Neuron (in vitro differentiated cells): ENCODE measurements around the gene UBE2E1.
"Not testable (repeated sequence)": the region's sequence is repeated elsewhere in the genome, so short reads cannot be mapped to it uniquely, and the experiment has no call there.

Experiments
- H2AFZ ChIP-seq: one replicate; pipeline ENCODE4 v1.6.1; 2013; ENCODE audit warnings: low read depth, mild to moderate bottlenecking, inconsistent platforms, low read length, moderate library complexity
- H3K27me3 ChIP-seq: one replicate; pipeline ENCODE4 v1.6.1; 2013; ENCODE audit warnings: low read length; ENCODE audit not compliant: insufficient read depth
- H3K36me3 ChIP-seq: one replicate; pipeline ENCODE4 v1.6.1; 2013; ENCODE audit warnings: low read length; ENCODE audit not compliant: insufficient read depth
- H3K4me1 ChIP-seq: one replicate; pipeline ENCODE4 v1.6.1; 2013; ENCODE audit warnings: low read length; ENCODE audit not compliant: insufficient read depth
- H3K4me3 ChIP-seq: 2 replicates; pipeline ENCODE4 v1.5.1; 2013; ENCODE audit warnings: mild to moderate bottlenecking, low read length, moderate library complexity
- H3K9me3 ChIP-seq: one replicate; pipeline ENCODE4 v1.6.1; 2013; ENCODE audit warnings: low read length

The UBE2E1 gene

DNA sequence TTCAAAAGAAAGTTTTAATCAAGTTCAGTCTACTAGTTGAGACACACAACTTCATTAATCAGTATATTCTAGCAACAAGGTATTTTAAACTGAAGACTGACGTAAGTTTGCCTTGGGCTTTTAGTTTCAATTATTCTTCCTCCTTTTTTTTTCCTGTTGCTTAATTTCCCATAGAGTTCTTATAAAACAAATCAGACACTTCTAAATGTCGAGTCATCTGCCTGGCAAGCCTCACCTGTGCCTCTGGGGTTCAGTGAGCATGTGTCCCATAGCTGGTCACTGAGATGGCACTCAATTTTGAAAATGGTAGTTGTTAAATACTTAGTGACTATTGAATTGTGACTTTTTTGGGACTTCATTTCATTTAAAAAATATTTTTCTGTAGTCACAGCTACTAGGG lies 83.6 kb downstream of the UBE2E1 start:
- H2AFZ ChIP-seq, result no peak overlapping the region
- H3K36me3 ChIP-seq, result peaks cover 32% of the 10 kb centered on the region
- no peak overlapping the region for H3K4me3 ChIP-seq
- no peaks in the 10 kb centered on the region for H3K27me3 ChIP-seq
- H3K9me3 ChIP-seq, result no peaks in the 10 kb centered on the region
- peaks cover 6% of the 10 kb centered on the region for H3K4me1 ChIP-seq

DNA sequence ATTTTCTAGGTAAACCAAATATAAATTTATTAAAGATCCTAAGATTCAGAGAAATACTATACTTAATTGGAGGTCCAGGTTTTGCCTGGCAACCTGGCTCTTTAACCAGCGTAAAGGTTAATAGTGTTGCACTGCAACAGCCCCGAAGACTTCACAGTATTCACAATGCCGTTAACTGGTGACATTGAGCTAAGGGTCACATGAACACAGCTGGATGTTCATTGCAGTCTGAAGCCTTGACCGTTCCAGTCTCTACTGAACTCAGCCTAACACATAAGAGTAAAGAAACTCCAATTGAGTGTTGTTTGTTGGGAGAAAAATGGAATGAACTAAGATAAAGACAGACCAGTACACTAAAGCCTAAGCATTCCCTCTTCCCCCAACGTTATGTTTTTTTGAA lies 84.2 kb downstream of the UBE2E1 start:
- Histone ChIP-seq H3K4me3 (no peak overlapping the region), H3K4me1 (peaks cover 6% of the 10 kb centered on the region), H2AFZ (no peak overlapping the region), H3K9me3 (no peaks in the 10 kb centered on the region), H3K36me3 (peaks cover 32% of the 10 kb centered on the region), H3K27me3 (no peaks in the 10 kb centered on the region)

DNA sequence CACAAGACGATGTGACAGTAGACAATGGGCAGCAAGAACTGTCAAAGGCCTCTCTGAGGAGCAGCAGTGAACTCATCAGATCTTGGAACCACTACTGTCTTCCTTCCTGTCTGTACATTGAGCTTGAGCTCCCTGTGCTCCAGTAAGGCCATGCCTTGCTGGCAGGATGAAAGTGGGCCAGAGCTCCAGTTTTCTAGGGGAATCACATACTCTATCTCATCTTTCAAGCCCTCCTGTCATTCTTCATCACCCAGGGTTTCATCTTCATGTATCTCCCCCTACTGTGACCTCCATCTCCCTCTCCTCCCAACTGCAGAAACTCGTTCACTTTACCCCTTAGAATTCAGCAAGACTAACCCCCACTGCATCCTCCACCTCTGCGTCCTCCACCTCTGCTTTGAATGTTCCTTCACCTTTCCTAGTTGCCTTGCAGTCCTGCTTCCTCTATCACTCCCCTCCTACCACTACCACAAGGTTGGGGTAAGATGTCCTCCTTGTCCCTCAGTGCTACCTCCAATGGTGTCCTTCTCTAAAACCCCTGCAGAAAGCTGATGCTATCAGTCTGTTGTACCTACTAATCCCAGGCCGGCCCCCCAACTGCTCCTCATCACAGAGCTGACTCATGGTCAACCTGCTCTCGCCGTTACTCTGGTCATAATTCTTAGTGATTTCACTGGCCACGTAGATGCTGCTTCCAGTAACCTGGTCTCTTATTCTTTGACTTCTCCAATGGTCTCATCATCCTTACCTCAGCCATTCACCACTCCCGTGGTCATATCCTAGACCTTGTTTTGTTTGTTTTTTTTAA lies 88.7 kb downstream of the UBE2E1 start:
- H3K4me3 ChIP-seq, result no peak overlapping the region
- H3K36me3 ChIP-seq, result peaks cover 52% of the 10 kb centered on the region
- no peaks in the 10 kb centered on the region for H3K27me3 ChIP-seq
- H3K4me1 ChIP-seq, result peaks cover 6% of the 10 kb centered on the region
- H3K9me3 ChIP-seq, result peaks cover 13% of the 10 kb centered on the region
- H2AFZ ChIP-seq, result no peak overlapping the region

DNA sequence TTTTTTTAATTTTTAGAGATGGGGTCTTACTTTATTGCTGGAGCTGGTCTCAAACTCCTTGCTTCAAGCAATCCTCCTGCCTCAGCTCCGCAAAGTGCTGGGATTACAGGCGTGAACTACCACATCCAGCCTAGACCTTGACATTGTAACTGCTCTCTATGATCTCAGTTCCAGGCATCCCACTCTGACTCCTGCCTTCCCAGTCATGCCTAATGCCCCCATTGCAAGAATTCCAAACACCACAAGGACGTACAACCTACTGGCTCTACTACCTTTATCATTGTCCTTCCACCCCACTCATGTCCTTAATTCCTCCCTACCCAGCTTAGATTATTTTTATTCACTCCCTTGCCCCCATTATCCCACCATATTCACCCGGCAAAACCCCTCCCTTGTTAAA lies 89.4 kb downstream of the UBE2E1 start:
- Histone ChIP-seq H2AFZ (no peak overlapping the region), H3K36me3 (peaks cover 57% of the 10 kb centered on the region), H3K4me1 (peaks cover 3% of the 10 kb centered on the region), H3K4me3 (no peak overlapping the region), H3K9me3 (peaks cover 17% of the 10 kb centered on the region), H3K27me3 (no peaks in the 10 kb centered on the region)

DNA sequence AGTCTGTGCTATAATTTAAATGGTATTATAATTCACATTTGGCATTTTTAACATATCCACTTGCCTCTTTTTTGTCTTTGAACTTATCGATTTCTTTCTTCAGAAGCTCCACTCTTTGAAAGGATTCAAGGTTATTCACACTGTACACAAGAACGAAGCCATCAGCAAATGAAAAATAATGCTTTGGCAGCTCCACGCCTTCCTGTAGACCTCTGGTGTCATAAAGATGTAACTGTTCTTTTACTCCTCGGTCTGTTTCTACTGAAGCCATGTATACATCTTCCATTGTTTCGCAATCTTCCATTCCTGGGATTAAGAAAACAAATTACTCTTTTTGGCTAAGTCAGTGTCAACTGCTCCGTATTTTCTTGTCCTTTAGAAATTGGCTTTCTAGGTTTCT lies 95.0 kb downstream of the UBE2E1 start:
- Histone ChIP-seq H3K4me1 (no peaks in the 10 kb centered on the region), H2AFZ (no peak overlapping the region), H3K9me3 (peaks cover 22% of the 10 kb centered on the region), H3K36me3 (peaks cover 46% of the 10 kb centered on the region), H3K4me3 (no peak overlapping the region), H3K27me3 (no peaks in the 10 kb centered on the region)

DNA sequence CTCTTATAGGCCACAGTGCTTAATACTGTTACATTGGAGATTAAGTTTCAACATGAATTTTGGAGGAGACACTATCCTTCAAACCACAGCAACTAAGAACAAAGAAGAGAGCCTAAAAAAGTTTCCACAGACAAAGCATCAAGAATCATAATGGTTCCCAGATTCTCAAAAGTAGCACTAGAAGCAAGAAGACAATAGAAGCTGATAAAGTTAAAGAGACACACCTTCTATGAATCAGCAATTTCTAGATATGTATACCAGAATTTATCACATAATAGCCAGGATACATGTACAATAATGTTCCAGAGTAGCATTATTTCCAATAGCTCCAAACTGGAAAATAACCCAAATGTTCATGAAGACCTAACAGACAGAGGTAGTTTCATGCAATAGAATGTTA lies 98.8 kb downstream of the UBE2E1 start:
- Histone ChIP-seq H3K36me3 (peaks cover 41% of the 10 kb centered on the region), H2AFZ (no peak overlapping the region), H3K4me3 (no peak overlapping the region), H3K4me1 (no peaks in the 10 kb centered on the region), H3K9me3 (peaks cover 8% of the 10 kb centered on the region), H3K27me3 (no peaks in the 10 kb centered on the region)

DNA sequence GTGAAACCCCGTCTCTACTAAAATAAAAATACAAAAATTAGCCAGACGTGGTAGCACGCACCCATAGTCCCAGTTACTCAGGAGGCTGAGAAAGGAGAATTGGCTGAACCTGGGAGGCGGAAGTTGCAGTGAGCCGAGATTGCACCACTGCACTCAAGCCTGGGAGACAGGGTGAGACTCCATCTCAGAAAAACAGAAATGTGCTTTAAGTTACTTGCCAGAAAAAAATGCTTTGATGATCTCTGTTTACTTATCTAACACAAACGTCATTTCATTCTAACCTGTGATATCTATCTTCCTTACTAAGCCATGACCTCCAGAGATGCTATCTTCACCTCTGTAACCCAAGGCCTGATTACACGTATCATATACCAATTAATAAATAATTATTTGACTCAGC lies 103.6 kb downstream of the UBE2E1 start:
- no peaks in the 10 kb centered on the region for H3K9me3 ChIP-seq
- no peak overlapping the region for H2AFZ ChIP-seq
- peaks cover 30% of the 10 kb centered on the region for H3K36me3 ChIP-seq
- H3K27me3 ChIP-seq, result no peaks in the 10 kb centered on the region
- peaks cover 3% of the 10 kb centered on the region for H3K4me1 ChIP-seq
- no peak overlapping the region for H3K4me3 ChIP-seq

DNA sequence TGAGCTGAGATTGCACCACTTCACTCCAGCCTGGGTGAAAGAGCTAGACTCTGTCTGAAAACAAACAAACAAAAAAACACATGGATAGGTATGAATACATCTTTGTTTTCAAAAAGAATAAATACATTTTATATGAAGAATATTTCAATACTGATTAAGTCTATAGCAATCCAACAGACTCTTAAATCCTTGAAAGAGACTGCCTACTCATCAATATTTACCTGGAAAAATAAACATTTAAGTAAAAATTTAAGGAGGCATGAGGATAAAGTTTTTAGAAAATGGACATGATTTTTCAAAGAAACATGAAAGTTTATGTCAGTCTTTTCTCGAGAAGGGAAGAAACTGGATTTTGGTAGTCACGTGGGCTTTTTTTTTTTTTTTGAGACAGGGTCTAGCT lies 105.6 kb downstream of the UBE2E1 start:
- Histone ChIP-seq H3K9me3 (no peaks in the 10 kb centered on the region), H3K27me3 (no peaks in the 10 kb centered on the region), H3K36me3 (peaks cover 25% of the 10 kb centered on the region), H3K4me3 (no peak overlapping the region), H2AFZ (no peak overlapping the region), H3K4me1 (peaks cover 20% of the 10 kb centered on the region)

DNA sequence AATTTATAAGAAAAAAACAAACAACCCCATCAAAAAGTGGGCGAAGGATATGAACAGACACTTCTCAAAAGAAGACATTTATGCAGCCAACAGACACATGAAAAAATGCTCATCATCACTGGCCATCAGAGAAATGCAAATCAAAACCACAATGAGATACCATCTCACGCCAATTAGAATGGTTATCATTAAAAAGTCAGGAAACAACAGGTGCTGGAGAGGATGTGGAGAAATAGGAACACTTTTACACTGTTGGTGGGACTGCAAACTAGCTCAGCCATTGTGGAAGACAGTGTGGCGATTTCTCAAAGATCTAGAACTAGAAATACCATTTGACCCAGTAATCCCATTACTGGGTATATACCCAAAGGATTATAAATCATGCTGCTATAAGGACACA lies 106.6 kb downstream of the UBE2E1 start:
- not testable (repeated sequence) for H3K27me3 ChIP-seq, H2AFZ ChIP-seq, H3K9me3 ChIP-seq, H3K4me3 ChIP-seq
- Histone ChIP-seq H3K36me3 (peaks cover 23% of the 10 kb centered on the region), H3K4me1 (peaks cover 20% of the 10 kb centered on the region)

DNA sequence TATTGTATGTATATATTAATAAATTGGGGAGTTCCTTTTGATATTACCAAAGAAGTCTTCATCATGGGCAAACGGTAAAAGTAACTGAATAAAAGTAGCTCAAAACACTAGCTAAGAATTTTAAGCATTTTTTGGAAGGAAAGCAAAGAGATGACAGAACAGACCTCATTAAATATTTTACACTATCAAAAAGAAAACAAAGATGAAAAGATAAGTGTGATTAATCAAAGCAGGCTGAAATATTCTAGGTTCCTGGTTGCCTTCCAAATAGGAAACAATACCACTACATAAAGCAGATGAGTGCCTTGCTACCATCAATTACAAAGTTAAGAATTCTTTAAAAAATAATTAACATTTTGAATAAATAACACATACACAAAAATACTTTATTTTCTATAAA lies 107.4 kb downstream of the UBE2E1 start:
- Histone ChIP-seq H2AFZ (no peak overlapping the region), H3K27me3 (no peaks in the 10 kb centered on the region), H3K36me3 (peaks cover 23% of the 10 kb centered on the region), H3K9me3 (no peaks in the 10 kb centered on the region), H3K4me3 (no peak overlapping the region), H3K4me1 (peaks cover 22% of the 10 kb centered on the region)

DNA sequence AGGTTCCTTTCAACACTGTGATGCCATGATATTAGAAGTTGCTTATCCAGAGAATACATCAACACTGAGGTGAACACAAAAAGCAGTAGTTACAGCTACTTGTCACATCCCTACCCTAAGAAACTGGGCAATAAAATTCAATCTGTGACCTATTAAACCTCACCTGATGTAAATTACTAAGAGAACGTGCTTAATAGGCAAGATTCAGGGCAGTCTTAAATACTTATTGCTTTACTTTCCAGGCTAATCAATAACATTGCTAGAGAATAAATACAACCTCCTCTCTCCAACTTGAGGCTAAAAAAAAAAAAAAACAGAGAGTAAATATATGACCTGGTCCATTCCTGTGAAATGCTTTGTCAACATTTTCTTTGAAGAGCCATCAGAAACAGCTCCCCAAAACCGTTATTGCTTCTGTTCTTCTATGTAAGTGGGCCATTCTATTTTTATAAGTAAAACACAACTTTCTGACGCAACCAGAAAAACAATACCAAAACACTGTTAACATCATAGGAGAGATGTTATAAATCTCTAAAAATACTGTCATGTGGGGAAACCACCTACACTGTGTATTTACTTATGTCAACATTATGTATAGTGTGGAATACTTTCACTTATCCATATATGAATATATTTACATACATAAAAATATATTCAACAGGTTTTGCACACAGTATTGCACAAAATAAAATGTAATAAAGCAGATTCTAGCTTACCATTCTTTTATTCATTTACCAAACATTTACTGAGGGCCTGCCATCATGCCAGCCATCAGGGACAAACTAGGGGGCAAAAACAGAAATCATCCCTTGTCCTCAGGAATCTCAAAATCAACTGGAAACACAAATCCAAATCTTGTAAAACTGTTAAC lies 108.4 kb downstream of the UBE2E1 start:
- Histone ChIP-seq H3K4me1 (peaks cover 30% of the 10 kb centered on the region), H3K27me3 (no peaks in the 10 kb centered on the region), H2AFZ (no peak overlapping the region), H3K36me3 (peaks cover 25% of the 10 kb centered on the region), H3K9me3 (no peaks in the 10 kb centered on the region), H3K4me3 (no peak overlapping the region)

DNA sequence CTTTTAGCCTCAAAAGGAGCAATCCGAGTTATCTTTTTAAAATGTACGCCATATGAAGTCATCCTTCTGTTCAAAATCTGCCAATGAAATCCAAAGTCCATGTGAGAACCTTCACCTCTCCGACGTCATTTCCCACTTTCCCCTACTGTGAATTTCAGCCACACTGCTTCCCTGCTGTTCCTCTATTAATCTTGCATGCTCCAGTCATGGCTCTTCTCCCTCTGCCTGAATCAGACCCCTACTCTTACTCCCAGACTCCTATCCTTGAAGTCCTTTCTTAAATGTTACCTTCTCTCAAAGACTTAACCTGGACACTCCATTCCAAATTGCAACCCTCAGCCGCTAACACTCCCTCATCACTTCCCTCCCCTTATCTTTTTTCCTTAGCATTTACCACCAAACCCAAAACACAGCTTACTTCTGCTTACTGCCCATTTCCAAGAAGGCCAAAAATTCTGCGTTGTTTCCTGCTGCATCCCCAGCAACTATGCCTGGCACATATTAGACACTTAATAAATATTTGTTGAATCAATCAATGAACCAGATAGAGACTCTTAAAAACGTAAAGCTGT lies 109.9 kb downstream of the UBE2E1 start:
- H3K27me3 ChIP-seq, result no peaks in the 10 kb centered on the region
- H2AFZ ChIP-seq, result peak overlapping the region; percentile 82
- H3K9me3 ChIP-seq, result no peaks in the 10 kb centered on the region
- H3K4me1 ChIP-seq, result peaks cover 30% of the 10 kb centered on the region
- peaks cover 25% of the 10 kb centered on the region for H3K36me3 ChIP-seq
- H3K4me3 ChIP-seq, result peak overlapping the region; percentile 86
